ENCODE data around the gene GANAB.

GANAB gene

DNA sequence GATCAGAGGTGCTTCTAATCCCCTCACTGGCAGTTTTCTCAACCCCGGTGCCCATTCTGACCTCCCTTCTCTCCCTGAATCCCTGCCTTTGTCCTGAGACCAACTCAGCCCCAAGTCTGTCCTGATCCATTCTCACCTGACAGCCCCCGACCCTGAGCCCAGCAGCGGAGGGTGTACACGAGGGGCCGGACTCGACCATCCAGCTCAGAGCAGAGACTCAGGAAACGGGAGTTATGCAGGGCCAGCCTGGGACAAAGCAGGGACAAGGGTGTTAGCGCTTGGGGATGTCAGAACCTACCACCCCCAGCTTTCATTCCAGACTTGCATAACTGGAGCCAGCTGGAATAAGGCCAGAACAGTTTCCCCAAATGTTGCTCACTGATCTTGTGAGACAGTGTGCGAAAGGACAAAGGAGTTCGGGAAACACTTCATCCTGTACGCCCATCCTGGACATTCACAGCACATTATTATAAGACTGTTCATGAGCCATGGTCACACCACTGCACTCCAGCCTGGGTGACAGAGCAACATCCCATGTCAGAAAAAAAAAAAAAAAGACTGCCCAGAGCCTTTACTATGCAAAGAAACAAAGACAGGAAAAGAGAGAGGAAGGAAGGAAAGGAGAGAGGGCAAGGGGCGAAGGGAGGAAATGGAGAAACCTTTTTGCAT, 69.2 kb downstream of the GANAB start:
- in situ Hi-C loops (cut with MboI; ENCODE audit: low sequenced_read_pairs): no loop called here

DNA sequence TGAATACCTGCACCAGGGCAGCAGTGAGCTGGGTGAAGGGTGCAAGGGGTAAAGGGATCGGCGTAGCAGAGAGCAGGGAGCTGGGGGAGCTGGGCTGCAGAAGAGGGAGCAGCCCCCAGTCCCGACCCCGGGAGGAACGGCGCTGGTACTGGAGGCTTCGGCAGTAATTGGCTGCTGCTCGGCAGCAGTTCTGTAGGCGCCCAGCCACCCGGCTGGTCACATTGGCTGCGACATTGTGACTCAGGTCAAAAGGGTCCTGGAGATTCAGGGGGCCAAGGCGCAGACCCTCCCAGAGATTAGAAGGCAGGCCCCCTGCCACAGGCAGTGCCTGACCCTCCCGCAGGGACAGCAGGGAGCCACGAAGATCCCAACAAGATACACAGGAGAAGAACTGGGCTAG, 70.6 kb downstream of the GANAB start:
- in situ Hi-C loops (cut with MboI; ENCODE audit: low sequenced_read_pairs): no loop called here

DNA sequence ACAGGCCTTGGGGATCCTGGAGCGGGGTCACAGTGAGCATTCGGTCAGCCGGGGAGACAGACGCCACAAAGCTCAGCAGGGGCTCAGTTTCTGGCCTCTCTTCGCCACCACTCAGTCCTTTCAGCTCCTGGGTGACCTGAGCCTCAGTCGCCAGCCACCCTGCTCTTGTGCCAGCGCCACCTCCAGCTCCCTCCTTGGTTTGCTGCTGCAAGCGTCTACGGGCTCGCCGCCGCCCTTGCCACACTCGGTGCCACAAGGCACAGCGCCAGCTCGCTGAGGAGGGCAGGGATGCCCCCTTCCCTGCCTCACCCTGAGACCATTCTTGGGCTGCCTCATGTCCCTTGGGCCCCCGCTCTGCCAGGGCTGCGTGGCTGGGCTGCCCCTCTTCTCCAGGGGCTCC, 71.3 kb downstream of the GANAB start:
- in situ Hi-C loops (cut with MboI; ENCODE audit: low sequenced_read_pairs): no loop called here

Measured in HL-60/S4 treated with retinoic acid at 250 ng/mL for 4 days and 3 days (cell line).